NAMALWA (cell line): ENCODE results near the gene DCST1.

Experiments
- DNase-seq: peaks from one replicate; pipeline ENCODE4 v3.0.0-alpha.2; 2015; ENCODE audit warnings: low spot score

The DCST1 gene

GRCh38 chr1:155014709-155015508 is 18.7 kb upstream of the DCST1 start:
- no peak for DNase-seq

- no peak for DNase-seq
Measured at GRCh38 chr1:155015527-155016230, 17.9 kb upstream of the DCST1 start.

- DNase-seq = peak; percentile 77
Measured at GRCh38 chr1:155016231-155016831, 17.3 kb upstream of the DCST1 start.

GRCh38 chr1:155017041-155017945 is 16.3 kb upstream of the DCST1 start:
- peak; percentile 94 for DNase-seq

GRCh38 chr1:155017946-155018316 is 15.7 kb upstream of the DCST1 start:
- DNase-seq = no peak

GRCh38 chr1:155018617-155019348 is 14.8 kb upstream of the DCST1 start:
- DNase-seq = no peak

- no peak for DNase-seq
Measured at GRCh38 chr1:155019377-155020245, 14.0 kb upstream of the DCST1 start.

- DNase-seq = no peak
Measured at GRCh38 chr1:155022136-155022926, 11.3 kb upstream of the DCST1 start.

- DNase-seq = no peak
Measured at GRCh38 chr1:155022927-155023236, 10.7 kb upstream of the DCST1 start.

GRCh38 chr1:155023627-155024026 is 10.0 kb upstream of the DCST1 start:
- DNase-seq = no peak

- no peak for DNase-seq
Measured at GRCh38 chr1:155024315-155024714, 9.3 kb upstream of the DCST1 start.

GRCh38 chr1:155026154-155026553 is 7.5 kb upstream of the DCST1 start:
- no peak for DNase-seq

GRCh38 chr1:155026588-155026987 is 7.0 kb upstream of the DCST1 start:
- no peak for DNase-seq

- no peak for DNase-seq
Measured at GRCh38 chr1:155029513-155030242, 3.9 kb upstream of the DCST1 start.

GRCh38 chr1:155030243-155030795 is 3.3 kb upstream of the DCST1 start:
- no peak for DNase-seq

GRCh38 chr1:155030899-155031298 is 2.7 kb upstream of the DCST1 start:
- no peak for DNase-seq

GRCh38 chr1:155032886-155033285 is 738 bp upstream of the DCST1 start:
- DNase-seq = no peak

- DNase-seq = no peak
Measured at GRCh38 chr1:155034318-155035208, 939 bp downstream of the DCST1 start.
